ENCODE results near the gene KCNH8. TPM values are rescaled to one million over a fixed set of nuclear protein-coding genes. Genes with fewer than 3 reads are reported as not detected.
A peak's percentile ranks its signal among the peaks of the same experiment; 100 is the strongest.

KCNH8 gene
- total RNA-seq, 1 donor from 2014 or later, result 2.3 TPM

GRCh38 chr3:19487386-19487785 lies 339.1 kb downstream of the KCNH8 start:
- Histone ChIP-seq H3K79me2 (ENCODE audit: low read depth) (no peaks in the 10 kb centered on the region), H2AFZ (replicated peaks) (no peak overlapping the region), H3K4me1 (peaks cover 6% of the 10 kb centered on the region), H3K27me3 (no peaks in the 10 kb centered on the region), H3K9ac (no peak overlapping the region), H3K4me3 (no peak overlapping the region), H3K9me3 (ENCODE audit: low read depth) (no peaks in the 10 kb centered on the region), H3K36me3 (no peaks in the 10 kb centered on the region), H4K20me1 (ENCODE audit: low read depth) (no peaks in the 10 kb centered on the region), H3F3A (ENCODE audit: low read depth) (no peaks in the 10 kb centered on the region), H3K27ac (no peak overlapping the region), H3K4me2 (no peak overlapping the region)
- Mint-ChIP-seq H3K27me3 (ENCODE audit: insufficient read depth, low read depth) (peaks cover 2% of the 10 kb centered on the region), H3K9me3 (peaks cover 10% of the 10 kb centered on the region), H3K4me3 (no peak overlapping the region), H3K36me3 (peaks cover 5% of the 10 kb centered on the region), H3K27ac (no peak overlapping the region), H3K4me1 (peaks cover 12% of the 10 kb centered on the region)
- no peak for TF ChIP-seq EZH2phosphoT487 (IDR thresholded peaks at IDR 0.05)
- TF ChIP-seq EZH2 (IDR thresholded peaks at IDR 0.05), result no peak
- TF ChIP-seq CTCF (IDR thresholded peaks at IDR 0.05), result no peak
- DNase-seq (ENCODE audit: low spot score), result no peak

GRCh38 chr3:19488939-19489338 lies 340.6 kb downstream of the KCNH8 start:
- Histone ChIP-seq H3K27ac (no peak overlapping the region), H3K9me3 (ENCODE audit: low read depth) (no peaks in the 10 kb centered on the region), H3F3A (ENCODE audit: low read depth) (no peaks in the 10 kb centered on the region), H3K4me3 (no peak overlapping the region), H2AFZ (replicated peaks) (no peak overlapping the region), H3K4me2 (no peak overlapping the region), H3K27me3 (no peaks in the 10 kb centered on the region), H3K36me3 (no peaks in the 10 kb centered on the region), H3K4me1 (peaks cover 6% of the 10 kb centered on the region), H3K79me2 (ENCODE audit: low read depth) (no peaks in the 10 kb centered on the region), H3K9ac (no peak overlapping the region), H4K20me1 (ENCODE audit: low read depth) (no peaks in the 10 kb centered on the region)
- H3K27me3 Mint-ChIP-seq (ENCODE audit: insufficient read depth, low read depth), result peaks cover 2% of the 10 kb centered on the region
- no peak overlapping the region for H3K4me3 Mint-ChIP-seq
- TF ChIP-seq EZH2 (IDR thresholded peaks at IDR 0.05) (no peak), EZH2phosphoT487 (IDR thresholded peaks at IDR 0.05) (no peak), CTCF (IDR thresholded peaks at IDR 0.05) (no peak)
- DNase-seq (ENCODE audit: low spot score), result no peak
- H3K27ac Mint-ChIP-seq, result peak overlapping the region; percentile 20
- peaks cover 10% of the 10 kb centered on the region for H3K9me3 Mint-ChIP-seq
- peaks cover 10% of the 10 kb centered on the region for H3K4me1 Mint-ChIP-seq
- H3K36me3 Mint-ChIP-seq, result peaks cover 5% of the 10 kb centered on the region

- no peak overlapping the region for H3K4me2 ChIP-seq
- H3K79me2 ChIP-seq (ENCODE audit: low read depth), result no peaks in the 10 kb centered on the region
- no peak for TF ChIP-seq EZH2 (IDR thresholded peaks at IDR 0.05)
- TF ChIP-seq EZH2phosphoT487 (IDR thresholded peaks at IDR 0.05), result no peak
- TF ChIP-seq CTCF (IDR thresholded peaks at IDR 0.05), result no peak
- H2AFZ ChIP-seq (replicated peaks), result no peak overlapping the region
- Mint-ChIP-seq H3K4me1 (peaks cover 2% of the 10 kb centered on the region), H3K27me3 (ENCODE audit: insufficient read depth, low read depth) (peaks cover 2% of the 10 kb centered on the region), H3K9me3 (peaks cover 12% of the 10 kb centered on the region), H3K4me3 (no peak overlapping the region), H3K27ac (no peak overlapping the region), H3K36me3 (peaks cover 5% of the 10 kb centered on the region)
- no peak overlapping the region for H3K9ac ChIP-seq
- H4K20me1 ChIP-seq (ENCODE audit: low read depth), result no peaks in the 10 kb centered on the region
- DNase-seq (ENCODE audit: low spot score), result no peak
- no peak overlapping the region for H3K27ac ChIP-seq
- no peaks in the 10 kb centered on the region for H3K36me3 ChIP-seq
- H3K27me3 ChIP-seq, result no peaks in the 10 kb centered on the region
- no peaks in the 10 kb centered on the region for H3F3A ChIP-seq (ENCODE audit: low read depth)
- peaks cover 6% of the 10 kb centered on the region for H3K4me1 ChIP-seq
- H3K9me3 ChIP-seq (ENCODE audit: low read depth), result no peaks in the 10 kb centered on the region
- H3K4me3 ChIP-seq, result no peak overlapping the region
Observed at GRCh38 chr3:19489936-19490335, 341.6 kb downstream of the KCNH8 start.
